H9 (cell line): ENCODE results near the gene ZNF2. TPM values are rescaled to one million over a fixed set of nuclear protein-coding genes. Genes with fewer than 3 reads are reported as not detected.

Experiments used
- DNase-seq: peaks from one replicate; pipeline ENCODE4 v3.0.0-alpha.2; 2017
- H2AFZ ChIP-seq: one replicate; pipeline ENCODE4 v1.6.1; 2013; ENCODE audit warnings: mild to moderate bottlenecking, low read length, control low read depth, moderate library complexity
- H2AK5ac ChIP-seq: 2 replicates; pipeline ENCODE4 v1.6.1; 2013; ENCODE audit warnings: low read length, control low read depth, mixed read lengths; ENCODE audit not compliant: insufficient read length
- H2BK120ac ChIP-seq: one replicate; pipeline ENCODE4 v1.6.1; 2013; ENCODE audit warnings: low read depth, mild to moderate bottlenecking, low read length, control low read depth, inconsistent platforms; ENCODE audit not compliant: poor library complexity, severe bottlenecking
- H2BK12ac ChIP-seq: 2 replicates; pipeline ENCODE4 v1.6.1; 2013; ENCODE audit warnings: low read length, control low read depth, mixed read lengths, low read depth; ENCODE audit not compliant: insufficient read length
- H2BK15ac ChIP-seq: 2 replicates; pipeline ENCODE4 v1.6.1; 2013; ENCODE audit warnings: low read depth, low read length, control low read depth
- H2BK20ac ChIP-seq: one replicate; pipeline ENCODE4 v1.6.1; 2013; ENCODE audit warnings: low read depth, mild to moderate bottlenecking, low read length, control low read depth, inconsistent platforms; ENCODE audit not compliant: poor library complexity, severe bottlenecking
- H2BK5ac ChIP-seq: 2 replicates; pipeline ENCODE4 v1.6.1; 2013; ENCODE audit warnings: low read length, control low read depth, mixed read lengths; ENCODE audit not compliant: insufficient read length
- H3K14ac ChIP-seq: 2 replicates; pipeline ENCODE4 v1.6.1; 2013; ENCODE audit warnings: low read length, control low read depth; ENCODE audit not compliant: insufficient read depth
- H3K18ac ChIP-seq: 2 replicates; pipeline ENCODE4 v1.6.1; 2013; ENCODE audit warnings: low read depth, mild to moderate bottlenecking, mixed read lengths, low read length, control low read depth; ENCODE audit not compliant: insufficient read length
- H3K23ac ChIP-seq: 2 replicates; pipeline ENCODE4 v1.6.1; 2013; ENCODE audit warnings: low read length, control low read depth, mixed read lengths, low read depth; ENCODE audit not compliant: insufficient read length
- H3K23me2 ChIP-seq: 2 replicates; pipeline ENCODE4 v1.6.1; 2013; ENCODE audit warnings: low read depth, mild to moderate bottlenecking, mixed read lengths, low read length, control low read depth; ENCODE audit not compliant: insufficient read length, poor library complexity, severe bottlenecking
- H3K27ac ChIP-seq: 2 replicates; pipeline ENCODE4 v1.5.1; 2013; ENCODE audit warnings: low read length, control low read depth, mixed read lengths, low read depth; ENCODE audit not compliant: insufficient read length
- H3K27me3 ChIP-seq: 2 replicates; pipeline ENCODE4 v1.6.1; 2013; ENCODE audit warnings: low read length, control low read depth, inconsistent platforms; ENCODE audit not compliant: insufficient read depth
- H3K4ac ChIP-seq: 2 replicates; pipeline ENCODE4 v1.6.1; 2013; ENCODE audit warnings: low read depth, mild to moderate bottlenecking, control low read depth, inconsistent platforms, low read length, moderate library complexity
- H3K4me1 ChIP-seq: 2 replicates; pipeline ENCODE4 v1.6.1; 2013; ENCODE audit warnings: low read length, control low read depth, inconsistent platforms; ENCODE audit not compliant: insufficient read depth
- H3K4me2 ChIP-seq: 2 replicates; pipeline ENCODE4 v1.6.1; 2013; ENCODE audit warnings: low read length, control low read depth, mixed read lengths; ENCODE audit not compliant: insufficient read length, insufficient read depth
- H3K56ac ChIP-seq: 2 replicates; pipeline ENCODE4 v1.6.1; 2013; ENCODE audit warnings: low read depth, mild to moderate bottlenecking, mixed read lengths, low read length, control low read depth; ENCODE audit not compliant: insufficient read length
- H3K79me1 ChIP-seq: 2 replicates; pipeline ENCODE4 v1.6.1; 2013; ENCODE audit warnings: low read depth, mild to moderate bottlenecking, moderate library complexity, low read length, control low read depth, inconsistent platforms; ENCODE audit not compliant: insufficient read depth, poor library complexity, severe bottlenecking
- H3K79me2 ChIP-seq: 2 replicates; pipeline ENCODE4 v1.6.1; 2013; ENCODE audit warnings: low read length, control low read depth, inconsistent platforms; ENCODE audit not compliant: insufficient read depth
- H3K9ac ChIP-seq: 2 replicates; pipeline ENCODE4 v1.6.1; 2013; ENCODE audit warnings: low read length, control low read depth, mixed read lengths; ENCODE audit not compliant: insufficient read length; ENCODE audit errors: extremely low read depth
- H3K9me3 ChIP-seq: one replicate; pipeline ENCODE4 v1.6.1; 2013; ENCODE audit warnings: low read depth, low read length, inconsistent platforms; ENCODE audit not compliant: control insufficient read depth
- H3T11ph ChIP-seq: one replicate; pipeline ENCODE4 v1.6.1; 2013; ENCODE audit warnings: mild to moderate bottlenecking, low read length, control low read depth, inconsistent platforms
- H4K20me1 ChIP-seq: one replicate; pipeline ENCODE4 v1.6.1; 2013; ENCODE audit not compliant: control insufficient read depth, insufficient read length, insufficient read depth
- H4K5ac ChIP-seq: 2 replicates; pipeline ENCODE4 v1.6.1; 2013; ENCODE audit warnings: low read depth, mild to moderate bottlenecking, mixed read lengths, low read length, control low read depth; ENCODE audit not compliant: insufficient read length
- H4K8ac ChIP-seq: replicated peaks from 2 replicates; pipeline ENCODE4 v1.6.1; 2013; ENCODE audit warnings: low read length, control low read depth, mixed read lengths, low read depth; ENCODE audit not compliant: insufficient read length
- H4K91ac ChIP-seq: 2 replicates; pipeline ENCODE4 v1.6.1; 2013; ENCODE audit warnings: low read depth, mild to moderate bottlenecking, moderate library complexity, mixed read lengths, low read length, control low read depth; ENCODE audit not compliant: insufficient read length
- H3K27ac Mint-ChIP-seq, 3 experiments: 2 replicates in 2 of 3; 3 replicates in 1 of 3; pipeline ENCODE4 v1.8.0; 2020 to 2021; ENCODE audit warnings: mixed read lengths in 3 of 3, mild to moderate bottlenecking in 1 of 3, moderate library complexity in 1 of 3
- H3K27me3 Mint-ChIP-seq: 2 replicates; pipeline ENCODE4 v1.8.0; 2021; ENCODE audit warnings: low read depth, mild to moderate bottlenecking, moderate library complexity, mixed read lengths
- H3K36me3 Mint-ChIP-seq, 3 experiments: 2 replicates in 2 of 3; 3 replicates in 1 of 3; pipeline ENCODE4 v1.8.0; 2020 to 2021; ENCODE audit warnings: low read depth in 3 of 3, mixed read lengths in 3 of 3; ENCODE audit not compliant: insufficient read depth in 1 of 3
- H3K4me1 Mint-ChIP-seq, 2 experiments: 2 replicates each; pipeline ENCODE4 v1.8.0; 2020; ENCODE audit warnings: mixed read lengths in 2 of 2
- H3K4me3 Mint-ChIP-seq, 2 experiments: 2 replicates in 1 of 2; 3 replicates in 1 of 2; pipeline ENCODE4 v1.8.0; 2020 to 2021; ENCODE audit warnings: mild to moderate bottlenecking in 2 of 2, mixed read lengths in 2 of 2, moderate library complexity in 1 of 2
- H3K9me3 Mint-ChIP-seq, 2 experiments: 2 replicates in 1 of 2; 3 replicates in 1 of 2; pipeline ENCODE4 v1.8.0; 2020; ENCODE audit warnings: mild to moderate bottlenecking in 2 of 2, mixed read lengths in 2 of 2, moderate library complexity in 1 of 2
- WGBS: extraction: QIAGEN DNeasy Blood & Tissue Kit; methylation state at CpG from one replicate; pipeline ENCODE4 v1.1.7; 2013; ENCODE audit warnings: missing lambda C conversion rate, low lambda C conversion rate, mixed read lengths; ENCODE audit not compliant: insufficient read length; ENCODE audit errors: extremely low coverage; 5-methylcytosine and 5-hydroxymethylcytosine counted together
- total RNA-seq: library from RNA; stranded (reverse); gene quantifications from 2 replicates; pipeline ENCODE4 v1.2.1, GENCODE V29; 2021
- TF ChIP-seq, protein P1 (sequence below): fragments of 200-600 bp; sonication (generic); conservative IDR thresholded peaks from 3 replicates; pipeline ENCODE4 v1.8.0; 2021; ENCODE audit warnings: antibody characterized with exemption, mild to moderate bottlenecking

The ZNF2 gene
- total RNA-seq, 1 experiment from 2014 or later = 2.2 TPM

DNA sequence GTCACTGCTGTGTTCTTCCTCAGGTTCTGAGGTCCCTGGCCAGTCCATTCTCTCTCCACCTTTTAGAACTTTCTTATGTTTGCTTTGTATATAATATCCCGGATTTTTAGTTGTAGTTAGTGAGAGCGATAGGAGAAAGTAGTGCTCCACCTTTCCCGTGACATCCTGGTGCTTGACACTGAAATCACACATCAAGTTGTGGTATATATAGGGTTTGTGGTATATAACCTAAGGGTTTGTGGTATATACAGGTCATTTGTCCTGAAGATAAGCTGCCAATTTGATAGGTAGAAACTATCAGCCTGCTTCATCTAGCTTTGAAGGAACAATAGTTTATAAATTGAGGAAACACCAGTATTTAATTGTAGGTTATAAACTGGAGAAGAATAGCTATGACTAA lies 54.8 kb downstream of the ZNF2 start:
- Mint-ChIP-seq H3K27ac (no peak overlapping the region), H3K27me3 (peaks cover 3% of the 10 kb centered on the region), H3K4me3 (no peak overlapping the region), H3K9me3 (peaks cover 83 to 92% of the 10 kb centered on the region in 2 experiments), H3K4me1 (no peaks in the 10 kb centered on the region), H3K36me3 (peaks cover 79 to 88% (median 85%) of the 10 kb centered on the region in 3 experiments)
- Histone ChIP-seq H2BK15ac (no peak overlapping the region), H3K23ac (no peak overlapping the region), H2BK12ac (no peak overlapping the region), H3T11ph (no peak overlapping the region), H4K5ac (no peak overlapping the region), H3K9ac (no peak overlapping the region), H3K4ac (no peak overlapping the region), H3K9me3 (peaks cover 40% of the 10 kb centered on the region), H2BK20ac (no peak overlapping the region), H2BK5ac (no peak overlapping the region), H3K23me2 (no peaks in the 10 kb centered on the region), H4K20me1 (no peaks in the 10 kb centered on the region), H3K4me2 (no peak overlapping the region), H2AK5ac (no peak overlapping the region), H4K8ac (no peak overlapping the region), H2AFZ (no peak overlapping the region), H3K79me1 (no peaks in the 10 kb centered on the region), H3K56ac (no peak overlapping the region), H3K14ac (no peak overlapping the region), H3K27ac (no peak overlapping the region), H3K4me1 (no peaks in the 10 kb centered on the region), H2BK120ac (no peak overlapping the region), H3K27me3 (no peaks in the 10 kb centered on the region), H4K91ac (no peak overlapping the region), H3K79me2 (no peaks in the 10 kb centered on the region), H3K18ac (no peak overlapping the region)
- TF ChIP-seq, protein P1, sequence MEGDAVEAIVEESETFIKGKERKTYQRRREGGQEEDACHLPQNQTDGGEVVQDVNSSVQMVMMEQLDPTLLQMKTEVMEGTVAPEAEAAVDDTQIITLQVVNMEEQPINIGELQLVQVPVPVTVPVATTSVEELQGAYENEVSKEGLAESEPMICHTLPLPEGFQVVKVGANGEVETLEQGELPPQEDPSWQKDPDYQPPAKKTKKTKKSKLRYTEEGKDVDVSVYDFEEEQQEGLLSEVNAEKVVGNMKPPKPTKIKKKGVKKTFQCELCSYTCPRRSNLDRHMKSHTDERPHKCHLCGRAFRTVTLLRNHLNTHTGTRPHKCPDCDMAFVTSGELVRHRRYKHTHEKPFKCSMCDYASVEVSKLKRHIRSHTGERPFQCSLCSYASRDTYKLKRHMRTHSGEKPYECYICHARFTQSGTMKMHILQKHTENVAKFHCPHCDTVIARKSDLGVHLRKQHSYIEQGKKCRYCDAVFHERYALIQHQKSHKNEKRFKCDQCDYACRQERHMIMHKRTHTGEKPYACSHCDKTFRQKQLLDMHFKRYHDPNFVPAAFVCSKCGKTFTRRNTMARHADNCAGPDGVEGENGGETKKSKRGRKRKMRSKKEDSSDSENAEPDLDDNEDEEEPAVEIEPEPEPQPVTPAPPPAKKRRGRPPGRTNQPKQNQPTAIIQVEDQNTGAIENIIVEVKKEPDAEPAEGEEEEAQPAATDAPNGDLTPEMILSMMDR = no peak
- no CpG with 5 or more reads among the region's 3 CpGs for WGBS
- DNase-seq = no peak
